ENCODE results near the gene FREM1. TPM values are rescaled to one million over a fixed set of nuclear protein-coding genes. Genes with fewer than 3 reads are reported as not detected.
"Not testable (repeated sequence)": the region's sequence is repeated elsewhere in the genome, so short reads cannot be mapped to it uniquely, and the experiment has no call there.

FREM1 gene
- total RNA-seq, 1 experiment from 2014 or later = 0.17 TPM

DNA sequence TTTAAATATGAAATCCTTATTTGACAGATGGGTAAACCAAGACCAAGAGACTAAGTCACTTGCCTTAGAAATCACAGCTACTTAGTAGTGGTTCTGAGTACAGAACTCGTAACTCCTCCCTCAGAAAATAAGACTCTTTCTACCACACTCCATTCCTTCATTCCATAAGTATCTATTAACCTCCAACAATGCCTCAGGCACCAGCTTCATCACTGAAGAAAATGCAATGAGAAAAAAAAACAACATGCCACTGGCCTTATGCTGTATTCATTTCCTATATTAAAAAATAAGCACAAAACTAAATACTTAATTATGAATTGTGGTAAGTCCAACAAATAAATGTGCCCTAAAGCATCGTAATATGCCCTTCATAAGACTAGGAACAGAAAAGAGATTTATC, 13.5 kb upstream of the FREM1 start:
- Histone ChIP-seq H3K9me3 (ENCODE audit: insufficient read depth, low read depth) (no peaks in the 10 kb centered on the region), H3K4me2 (no peak overlapping the region), H3K4me1 (replicated peaks; ENCODE audit: insufficient read depth) (no peaks in the 10 kb centered on the region), H3K27ac (no peak overlapping the region), H3K36me3 (ENCODE audit: low read depth) (no peaks in the 10 kb centered on the region), H4K20me1 (ENCODE audit: insufficient read depth) (no peaks in the 10 kb centered on the region), H3K9me2 (ENCODE audit: insufficient read depth) (no peaks in the 10 kb centered on the region), H3K4me3 (no peak overlapping the region), H3K79me2 (ENCODE audit: low read depth) (no peaks in the 10 kb centered on the region), H2AFZ (no peak overlapping the region), H3F3A (ENCODE audit: insufficient read depth, low read depth) (no peaks in the 10 kb centered on the region), H3K27me3 (ENCODE audit: insufficient read depth, low read depth) (no peaks in the 10 kb centered on the region)
- no peak for DNase-seq
- no TSS peak for BruUV-seq (replicated peaks)
- no peak for TF ChIP-seq EZH2 (IDR thresholded peaks at IDR 0.05; ENCODE audit: low read depth)
- TF ChIP-seq, protein P1, sequence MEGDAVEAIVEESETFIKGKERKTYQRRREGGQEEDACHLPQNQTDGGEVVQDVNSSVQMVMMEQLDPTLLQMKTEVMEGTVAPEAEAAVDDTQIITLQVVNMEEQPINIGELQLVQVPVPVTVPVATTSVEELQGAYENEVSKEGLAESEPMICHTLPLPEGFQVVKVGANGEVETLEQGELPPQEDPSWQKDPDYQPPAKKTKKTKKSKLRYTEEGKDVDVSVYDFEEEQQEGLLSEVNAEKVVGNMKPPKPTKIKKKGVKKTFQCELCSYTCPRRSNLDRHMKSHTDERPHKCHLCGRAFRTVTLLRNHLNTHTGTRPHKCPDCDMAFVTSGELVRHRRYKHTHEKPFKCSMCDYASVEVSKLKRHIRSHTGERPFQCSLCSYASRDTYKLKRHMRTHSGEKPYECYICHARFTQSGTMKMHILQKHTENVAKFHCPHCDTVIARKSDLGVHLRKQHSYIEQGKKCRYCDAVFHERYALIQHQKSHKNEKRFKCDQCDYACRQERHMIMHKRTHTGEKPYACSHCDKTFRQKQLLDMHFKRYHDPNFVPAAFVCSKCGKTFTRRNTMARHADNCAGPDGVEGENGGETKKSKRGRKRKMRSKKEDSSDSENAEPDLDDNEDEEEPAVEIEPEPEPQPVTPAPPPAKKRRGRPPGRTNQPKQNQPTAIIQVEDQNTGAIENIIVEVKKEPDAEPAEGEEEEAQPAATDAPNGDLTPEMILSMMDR (conservative IDR thresholded peaks at IDR 0.05) = no peak
- intact Hi-C loops (cut with micrococcal nuclease; ENCODE audit: unreplicated experiment) = no loop called here
- POLR2A ChIA-PET (ENCODE audit: unreplicated experiment) = no interaction called here
- CTCF ChIA-PET = no interaction called here

DNA sequence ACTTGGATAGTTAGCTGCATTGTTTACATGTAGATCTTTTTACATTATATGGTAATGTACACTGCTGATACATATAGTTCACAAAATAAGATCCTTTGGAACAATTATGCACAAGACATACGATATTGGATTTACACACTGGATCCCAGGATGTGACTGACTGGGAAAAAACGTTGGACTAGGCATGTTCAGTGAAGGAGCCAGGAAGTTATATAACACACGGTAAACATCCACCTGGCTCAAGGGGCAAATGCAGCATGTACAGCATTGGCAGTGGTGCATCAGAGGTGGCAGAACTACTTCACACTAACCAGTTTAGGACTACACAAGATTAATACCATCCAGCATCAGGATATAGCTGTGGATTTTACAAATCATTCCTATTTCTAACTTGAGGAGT, 10.6 kb upstream of the FREM1 start:
- H3K9me3 ChIP-seq (ENCODE audit: insufficient read depth, low read depth); intact Hi-C loops (cut with micrococcal nuclease; ENCODE audit: unreplicated experiment): not testable (repeated sequence)

DNA sequence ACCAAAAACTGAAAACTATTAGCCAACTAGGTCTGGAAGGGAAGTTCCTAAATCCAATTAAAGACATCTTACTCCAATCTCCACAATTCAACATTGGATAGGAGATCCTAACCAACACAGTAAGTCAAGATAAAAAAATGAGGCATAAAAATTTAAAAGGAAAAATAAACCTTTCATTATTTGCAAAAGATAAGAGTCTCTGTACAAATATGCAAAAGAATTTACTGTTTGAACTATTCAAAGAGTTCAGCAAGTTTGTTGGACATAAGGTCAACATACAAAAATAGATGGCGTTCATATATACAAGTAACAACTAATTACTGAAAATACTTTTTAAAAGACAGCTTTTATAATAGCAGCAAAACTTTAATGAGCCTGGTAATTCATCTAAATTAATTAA, 3.1 kb upstream of the FREM1 start:
- no peak for DNase-seq
- POLR2A ChIA-PET (ENCODE audit: unreplicated experiment) = no interaction called here
- intact Hi-C loops (cut with micrococcal nuclease; ENCODE audit: unreplicated experiment) = no loop called here

More for the DNA sequence above, 10.6 kb upstream of the FREM1 start:
- POLR2A ChIA-PET (ENCODE audit: unreplicated experiment); H2AFZ ChIP-seq; H3K79me2 ChIP-seq (ENCODE audit: low read depth); H3K4me3 ChIP-seq; H3K27ac ChIP-seq; H4K20me1 ChIP-seq (ENCODE audit: insufficient read depth); H3F3A ChIP-seq (ENCODE audit: insufficient read depth, low read depth); H3K4me1 ChIP-seq (replicated peaks; ENCODE audit: insufficient read depth); CTCF ChIA-PET; DNase-seq; H3K36me3 ChIP-seq (ENCODE audit: low read depth); BruUV-seq (replicated peaks); H3K9me2 ChIP-seq (ENCODE audit: insufficient read depth); H3K4me2 ChIP-seq; H3K27me3 ChIP-seq (ENCODE audit: insufficient read depth, low read depth): not testable (repeated sequence)

DNA sequence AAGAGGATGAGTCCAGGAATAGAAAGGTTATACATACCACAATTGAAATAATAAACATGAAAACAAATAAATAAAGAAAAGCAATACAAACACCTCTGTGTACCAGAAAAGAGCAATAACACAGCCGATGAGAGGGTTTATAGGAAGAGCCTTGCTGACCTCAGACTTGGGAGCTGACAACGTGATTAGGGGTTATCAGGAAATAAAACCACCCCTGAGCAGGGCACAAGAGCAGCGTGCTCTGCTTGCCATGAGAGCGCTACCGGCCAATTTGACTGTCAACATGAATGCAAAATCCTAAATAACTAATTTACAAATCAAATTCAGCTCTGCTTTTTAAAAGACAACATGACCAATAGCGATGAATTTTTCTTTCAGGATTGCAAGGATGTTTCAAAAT, 2.6 kb upstream of the FREM1 start:
- intact Hi-C loops (cut with micrococcal nuclease; ENCODE audit: unreplicated experiment) = no loop called here
- no peak for DNase-seq
- ChIA-PET POLR2A (ENCODE audit: unreplicated experiment) (no interaction called here), CTCF (no interaction called here)
- H4K20me1 ChIP-seq (ENCODE audit: insufficient read depth) = no peaks in the 10 kb centered on the region
- H3K4me3 ChIP-seq = no peak overlapping the region
- no peak overlapping the region for H3K4me2 ChIP-seq
- TF ChIP-seq, protein P1 (conservative IDR thresholded peaks at IDR 0.05) = no peak
- no peak for TF ChIP-seq EZH2 (IDR thresholded peaks at IDR 0.05; ENCODE audit: low read depth)
- BruUV-seq (replicated peaks) = no TSS peak
- no peaks in the 10 kb centered on the region for H3K27me3 ChIP-seq (ENCODE audit: insufficient read depth, low read depth)
- H2AFZ ChIP-seq = no peak overlapping the region
- no peaks in the 10 kb centered on the region for H3K9me2 ChIP-seq (ENCODE audit: insufficient read depth)
- no peaks in the 10 kb centered on the region for H3K9me3 ChIP-seq (ENCODE audit: insufficient read depth, low read depth)
- no peaks in the 10 kb centered on the region for H3F3A ChIP-seq (ENCODE audit: insufficient read depth, low read depth)
- no peaks in the 10 kb centered on the region for H3K36me3 ChIP-seq (ENCODE audit: low read depth)
- no peak overlapping the region for H3K27ac ChIP-seq
- H3K79me2 ChIP-seq (ENCODE audit: low read depth) = no peaks in the 10 kb centered on the region
- H3K4me1 ChIP-seq (replicated peaks; ENCODE audit: insufficient read depth) = peaks cover 5% of the 10 kb centered on the region; the same call in 1 of the 2 replicates

More for the DNA sequence above, 3.1 kb upstream of the FREM1 start:
- TF ChIP-seq EZH2 (IDR thresholded peaks at IDR 0.05; ENCODE audit: low read depth) = no peak
- TF ChIP-seq, protein P1 (conservative IDR thresholded peaks at IDR 0.05) = no peak
- Histone ChIP-seq H4K20me1 (ENCODE audit: insufficient read depth) (no peaks in the 10 kb centered on the region), H3K4me3 (no peak overlapping the region), H3K9me3 (ENCODE audit: insufficient read depth, low read depth) (no peaks in the 10 kb centered on the region), H3F3A (ENCODE audit: insufficient read depth, low read depth) (no peaks in the 10 kb centered on the region), H3K4me2 (no peak overlapping the region), H3K9me2 (ENCODE audit: insufficient read depth) (no peaks in the 10 kb centered on the region), H3K4me1 (replicated peaks; ENCODE audit: insufficient read depth) (peaks cover 5% of the 10 kb centered on the region; the same call in 1 of the 2 replicates), H3K79me2 (ENCODE audit: low read depth) (no peaks in the 10 kb centered on the region), H2AFZ (no peak overlapping the region), H3K36me3 (ENCODE audit: low read depth) (no peaks in the 10 kb centered on the region), H3K27ac (no peak overlapping the region), H3K27me3 (ENCODE audit: insufficient read depth, low read depth) (no peaks in the 10 kb centered on the region)
- CTCF ChIA-PET = no interaction called here
- BruUV-seq (replicated peaks) = no TSS peak
